HG03575 (cell line): ENCODE data around the gene SLC8B1.

Source experiments
- ATAC-seq: cut with Tn5 transposase; IDR thresholded peaks from one replicate; pipeline ENCODE4 v1.9.1; 2021; ENCODE audit not compliant: unreplicated experiment, insufficient number of reproducible peaks, low FRiP score; ENCODE audit errors: extremely low read depth

Gene SLC8B1

DNA sequence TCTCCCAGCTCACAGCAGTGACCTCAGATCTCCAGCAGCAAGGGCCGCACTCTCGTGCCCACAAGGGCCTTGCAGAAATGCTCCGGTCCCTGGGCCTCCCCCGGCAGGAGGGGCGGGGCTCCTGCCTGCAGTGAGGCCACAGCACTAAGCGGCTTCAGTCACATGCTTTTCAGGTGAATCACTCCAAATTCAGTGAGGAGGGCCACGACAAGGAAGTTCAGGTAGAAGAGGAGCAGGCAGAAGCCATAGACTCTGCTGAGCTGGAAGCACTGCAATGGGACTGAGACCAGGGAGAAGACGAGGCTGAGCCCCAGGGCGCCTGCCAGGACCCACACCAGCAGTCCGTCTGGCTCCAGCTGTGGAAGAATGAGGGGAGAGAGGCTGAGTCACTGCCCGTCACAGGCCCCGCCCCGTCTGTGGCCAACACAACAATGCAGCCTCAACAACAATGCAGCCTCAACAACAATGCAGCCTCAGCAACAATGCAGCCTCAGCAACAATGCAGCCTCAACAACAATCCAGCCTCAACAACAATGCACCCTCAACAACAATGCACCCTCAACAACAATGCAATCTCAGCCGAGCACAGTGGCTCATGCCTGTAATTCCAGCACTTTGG is 35.2 kb downstream of the SLC8B1 start:
- no peak for ATAC-seq

- no peak for ATAC-seq
These were observed 35.9 kb downstream of the SLC8B1 start for GRCh38 chr12:113298861-113299545.

- no peak for ATAC-seq
These were observed 36.5 kb downstream of the SLC8B1 start for GRCh38 chr12:113298472-113298817.

- ATAC-seq, result no peak
These were observed 37.1 kb downstream of the SLC8B1 start for GRCh38 chr12:113297621-113298471.

DNA sequence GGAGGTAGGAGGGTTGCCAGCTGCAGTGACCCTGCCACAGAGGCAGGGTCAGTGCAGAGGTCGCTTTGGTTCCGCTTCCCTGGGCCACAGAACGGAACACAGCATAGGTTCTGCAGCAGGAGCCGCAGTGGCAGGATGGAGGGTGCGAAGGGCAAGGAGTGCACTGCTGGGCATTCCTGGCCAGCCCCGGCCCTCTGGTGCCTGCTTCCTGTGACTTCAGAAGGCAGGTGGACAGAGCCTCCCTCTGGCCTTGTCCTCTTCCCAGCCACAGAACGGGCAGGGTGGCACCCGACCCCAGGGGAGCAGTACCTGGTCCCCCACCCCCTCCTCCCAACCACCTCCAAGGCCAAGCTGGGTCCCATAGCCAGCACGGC is 37.7 kb downstream of the SLC8B1 start:
- ATAC-seq, result no peak

- no peak for ATAC-seq
These were observed 38.2 kb downstream of the SLC8B1 start for GRCh38 chr12:113296557-113297213.

- ATAC-seq, result no peak
These were observed 38.9 kb downstream of the SLC8B1 start for GRCh38 chr12:113295886-113296556.

GRCh38 chr12:113293100-113293499 is 41.8 kb downstream of the SLC8B1 start:
- ATAC-seq, result no peak

GRCh38 chr12:113292547-113292946 is 42.4 kb downstream of the SLC8B1 start:
- no peak for ATAC-seq

- ATAC-seq, result no peak
These were observed 42.8 kb downstream of the SLC8B1 start for GRCh38 chr12:113292091-113292490.

DNA sequence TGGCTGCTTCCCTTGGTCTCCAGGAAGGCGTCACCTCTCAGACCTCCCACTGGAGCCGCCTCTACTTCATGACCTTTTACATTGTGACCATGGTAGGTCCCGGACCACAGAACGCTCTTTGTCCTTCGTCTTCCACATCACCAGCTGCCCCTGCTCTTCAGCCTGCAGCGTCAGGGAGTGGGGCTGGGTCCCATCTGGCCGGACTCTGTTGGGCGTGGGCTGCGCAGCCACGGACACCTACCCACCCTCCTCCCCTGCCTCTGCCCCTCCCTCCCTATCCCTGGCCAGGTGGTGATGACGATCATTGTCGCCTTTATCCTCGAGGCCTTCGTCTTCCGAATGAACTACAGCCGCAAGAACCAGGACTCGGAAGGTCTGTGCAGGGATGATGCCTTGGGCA is 43.3 kb downstream of the SLC8B1 start:
- ATAC-seq, result no peak

DNA sequence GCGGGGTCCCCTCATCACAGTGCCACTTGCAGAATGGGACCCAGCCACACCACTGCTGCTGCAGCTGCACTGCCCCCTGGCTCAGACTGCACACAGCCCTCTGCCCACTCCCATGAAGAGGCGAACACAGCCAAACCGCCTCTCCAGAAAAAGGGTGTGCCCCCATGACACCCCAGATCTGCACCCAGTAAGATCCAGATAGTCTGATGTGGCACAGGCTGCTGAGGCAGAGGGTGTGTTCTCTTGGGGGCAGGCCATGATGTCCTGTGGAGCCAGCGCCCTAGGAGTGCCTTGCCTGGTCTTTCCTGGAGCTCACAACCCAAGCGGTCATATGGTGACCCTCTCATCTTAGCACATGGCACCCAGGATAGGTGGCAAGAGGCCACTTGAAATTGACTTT is 44.4 kb downstream of the SLC8B1 start:
- ATAC-seq, result no peak

DNA sequence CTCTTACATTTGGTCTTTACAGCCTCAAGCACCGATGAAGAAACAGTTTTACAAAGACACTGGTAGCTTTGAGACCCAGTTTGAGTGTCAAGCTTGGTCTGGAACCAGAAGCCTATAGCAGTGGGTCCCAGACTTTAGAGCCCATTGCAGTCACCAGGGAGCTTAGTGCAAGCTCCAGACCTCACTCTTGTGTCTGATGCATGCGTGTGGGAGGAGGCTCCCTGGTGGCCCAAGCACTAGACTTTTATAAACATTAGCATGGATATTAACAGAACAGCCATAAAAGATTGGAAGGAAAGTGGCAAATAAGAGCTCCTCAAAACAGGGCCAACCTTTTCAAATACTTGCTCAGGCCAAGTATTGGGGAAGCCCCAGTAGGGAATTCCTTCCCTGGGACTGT is 45.5 kb downstream of the SLC8B1 start:
- ATAC-seq, result no peak

DNA sequence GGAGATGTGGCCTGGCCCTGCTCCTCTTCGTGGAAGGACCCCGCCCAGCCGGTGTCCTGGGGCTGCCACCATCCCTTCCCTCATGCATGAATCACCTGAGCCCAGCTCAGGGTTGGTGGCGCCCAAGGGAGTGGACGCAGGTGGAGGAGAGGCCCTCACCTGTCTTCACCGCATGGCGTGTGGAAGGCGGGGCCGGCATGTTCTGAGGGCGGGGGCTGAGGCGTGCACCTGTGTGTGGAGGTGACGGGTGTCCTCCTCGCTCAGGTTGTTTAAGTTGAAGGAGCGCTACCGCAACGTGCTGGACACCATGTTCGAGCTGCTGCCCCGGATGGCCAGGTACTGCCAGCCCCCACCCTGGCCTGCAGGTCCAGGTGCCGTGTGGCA is 47.0 kb downstream of the SLC8B1 start:
- ATAC-seq, result no peak

DNA sequence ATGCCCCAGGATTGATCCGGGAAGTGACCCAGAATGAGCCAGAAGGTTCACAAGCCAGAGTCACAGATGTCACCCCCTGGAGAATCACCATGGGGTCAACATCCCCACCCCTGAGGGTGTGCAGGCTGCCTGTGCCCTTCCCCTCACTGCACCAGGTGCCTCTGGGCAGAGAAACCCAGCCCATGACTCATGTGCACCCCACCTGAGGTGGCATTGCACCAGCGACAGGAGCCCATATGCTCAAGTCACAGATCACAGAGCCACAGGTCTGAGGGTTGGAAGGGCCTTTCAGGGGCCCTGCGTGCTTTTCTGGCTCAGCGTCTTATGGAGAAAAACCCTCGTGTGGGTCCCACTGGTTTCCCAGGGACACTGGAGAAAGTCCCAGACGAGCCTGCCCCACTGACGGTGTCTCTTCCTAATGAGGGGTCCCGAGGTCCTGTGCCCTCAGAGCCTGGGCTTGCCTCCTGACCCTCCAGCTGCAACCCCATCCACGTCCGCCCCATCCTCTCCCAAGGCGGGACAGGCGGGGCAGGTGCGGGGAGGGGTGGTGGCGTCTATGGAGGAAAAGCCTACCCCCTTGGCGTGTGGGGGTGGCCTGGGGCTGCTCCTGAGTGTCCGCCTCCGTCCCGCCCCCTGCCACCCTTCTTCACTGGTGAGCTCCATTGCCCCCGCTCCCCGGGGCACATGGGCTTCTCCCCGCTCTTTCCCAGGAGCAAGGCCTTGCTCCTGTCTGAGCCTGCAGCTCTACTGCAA is 47.6 kb downstream of the SLC8B1 start:
- no peak for ATAC-seq

- no peak for ATAC-seq
These were observed 48.2 kb downstream of the SLC8B1 start for GRCh38 chr12:113286712-113287111.

- ATAC-seq, result no peak
These were observed 49.0 kb downstream of the SLC8B1 start for GRCh38 chr12:113285679-113286610.

DNA sequence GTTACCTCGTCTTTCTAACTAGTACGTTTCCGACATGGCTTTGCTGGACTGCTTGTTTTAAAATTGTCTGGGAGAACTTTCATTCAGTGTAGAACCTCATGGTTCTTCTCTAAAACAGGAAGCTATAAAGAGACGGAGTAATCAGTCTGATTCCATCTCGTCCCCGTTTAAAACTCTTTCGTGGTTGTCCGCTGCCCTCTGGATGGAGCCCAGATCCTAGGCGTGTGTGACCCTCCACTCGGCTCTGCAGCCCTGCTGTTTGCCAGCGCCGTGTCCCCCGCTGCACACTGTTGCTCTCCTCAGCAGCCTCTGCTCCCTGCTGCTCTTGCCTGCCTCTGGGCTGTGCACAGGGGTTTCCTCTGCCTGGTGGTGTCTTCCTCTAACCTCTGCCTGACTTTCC is 50.2 kb downstream of the SLC8B1 start:
- no peak for ATAC-seq
